Spleen (tissue), 7 donors: ENCODE results near the gene GLI2.

Experiments used
- CTCF ChIP-seq, 11 experiments: fragments of 200-600 bp in 7 of 11; fragments of 450-650 bp in 4 of 11; sonication (generic) in 4 of 11; IDR thresholded peaks in 8 of 11; conservative IDR thresholded peaks in 3 of 11; 1 replicate in 7 of 11; 2 replicates in 4 of 11; pipeline versions ENCODE4 v1.4.0 to v1.8.0; 2016 to 2021; ENCODE audit warnings: antibody characterized with exemption in 11 of 11, inconsistent platforms in 4 of 11, mild to moderate bottlenecking in 1 of 11
- POLR2A ChIP-seq, 3 donors: fragments of 450-650 bp; IDR thresholded peaks; one replicate each; pipeline ENCODE4 v1.5.1; 2017; ENCODE audit warnings: antibody characterized with exemption in 3 of 3, mild to moderate bottlenecking in 1 of 3
- donor health status: DM: no; HTN: no; CAD: no; lungs with moderate emphysema.
- donor health status: DM: no; HTN: no; CAD: no.
- donor health status: DM: no; HTN: no; CAD: no.

DNA sequence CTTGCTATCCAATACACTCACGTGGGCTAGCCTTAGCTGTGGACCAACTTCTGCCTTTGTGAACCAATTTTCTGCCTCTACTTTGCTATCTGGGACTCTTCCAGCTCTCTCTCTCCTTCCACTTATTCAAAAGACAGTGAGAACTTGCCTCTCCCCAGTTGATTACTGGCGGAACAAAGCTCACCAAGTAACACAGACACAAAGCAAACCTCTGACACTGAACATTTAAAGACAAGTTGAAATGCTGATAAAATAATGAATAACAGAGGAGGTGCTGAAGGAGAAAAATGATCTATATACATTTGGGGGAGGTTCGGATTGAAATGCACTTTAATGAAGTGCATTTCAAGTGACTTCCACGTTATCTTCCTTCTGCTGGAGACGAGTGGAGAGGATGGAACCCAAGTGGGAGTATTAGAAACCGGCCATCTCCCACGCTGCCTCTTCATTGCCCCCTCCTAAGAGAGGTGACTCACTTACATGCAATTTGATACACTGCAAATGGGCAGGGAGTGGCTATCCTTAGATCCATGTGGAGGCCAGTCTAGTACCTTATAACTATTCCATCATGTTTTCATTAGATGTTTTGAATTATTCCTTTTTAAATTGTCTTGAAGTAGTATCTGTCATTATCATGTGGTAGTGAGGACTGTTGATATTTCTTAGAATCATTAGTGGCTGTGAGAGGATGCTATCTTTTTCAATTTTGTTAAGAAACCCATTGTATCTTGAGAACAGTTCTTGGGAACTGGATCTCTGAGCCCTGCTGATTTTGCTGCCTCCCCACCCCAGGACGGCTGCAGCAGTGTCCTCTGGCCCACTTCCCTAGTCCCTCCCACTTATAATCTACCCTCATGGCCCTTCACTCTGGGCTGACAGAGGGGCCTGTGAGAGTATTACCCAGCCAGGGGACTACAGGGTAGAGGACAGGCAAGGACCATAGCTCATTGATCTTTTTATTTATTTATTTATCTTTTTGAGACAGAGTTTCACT lies 6.0 kb upstream of the GLI2 start:
- TF ChIP-seq CTCF (IDR thresholded peaks at IDR 0.05 in 8 of 11, conservative IDR thresholded peaks at IDR 0.05 in 3 of 11) (no peak), POLR2A (IDR thresholded peaks at IDR 0.05) (no peak)
